Stimulated activated CD8-positive, alpha-beta memory T cell treated with anti-CD3 and anti-CD28 coated beads, Interleukin-12 subunit alpha, Interleukin-12 subunit beta, amount 100 ng/mL, for 4 hours (primary cell): ENCODE data around the gene ARFGAP3.

ENCODE experiments used
- DNase-seq: peaks from one replicate; pipeline ENCODE4 v3.0.0-alpha.2; 2020; ENCODE audit warnings: low read depth

Gene ARFGAP3

DNA sequence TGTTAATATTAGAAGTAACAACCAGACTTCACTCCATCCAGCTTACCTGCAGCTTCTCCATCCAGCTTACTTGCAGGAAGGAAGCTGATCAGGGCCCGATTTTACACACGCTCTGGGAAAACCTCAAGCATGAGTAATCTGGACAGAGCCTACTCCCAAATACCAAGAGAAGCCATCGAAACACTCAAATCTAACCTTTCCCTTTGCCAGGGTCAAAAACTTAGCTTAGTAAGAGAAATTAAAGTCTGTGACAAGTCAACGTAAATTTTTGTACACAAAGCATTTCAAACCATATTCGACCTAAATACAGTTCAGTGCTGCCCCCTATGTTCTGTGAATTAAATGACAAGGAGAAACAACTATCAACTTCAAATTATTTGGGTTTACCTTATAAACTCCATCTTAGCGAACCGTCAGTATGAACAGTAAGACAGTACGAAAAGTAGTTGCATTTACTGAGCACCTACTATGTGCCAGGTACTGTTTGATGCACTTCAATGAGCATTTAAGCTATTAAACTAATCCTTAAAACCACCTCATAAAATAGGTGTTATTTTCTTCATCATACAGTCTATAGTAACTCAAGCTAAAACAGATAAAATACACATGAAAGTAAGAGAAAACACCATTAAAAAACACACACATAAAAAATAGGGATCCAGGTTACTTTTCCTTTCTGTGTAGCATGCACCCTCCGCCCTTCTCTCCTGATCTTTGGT, 36.9 kb downstream of the ARFGAP3 start:
- no peak for DNase-seq

DNA sequence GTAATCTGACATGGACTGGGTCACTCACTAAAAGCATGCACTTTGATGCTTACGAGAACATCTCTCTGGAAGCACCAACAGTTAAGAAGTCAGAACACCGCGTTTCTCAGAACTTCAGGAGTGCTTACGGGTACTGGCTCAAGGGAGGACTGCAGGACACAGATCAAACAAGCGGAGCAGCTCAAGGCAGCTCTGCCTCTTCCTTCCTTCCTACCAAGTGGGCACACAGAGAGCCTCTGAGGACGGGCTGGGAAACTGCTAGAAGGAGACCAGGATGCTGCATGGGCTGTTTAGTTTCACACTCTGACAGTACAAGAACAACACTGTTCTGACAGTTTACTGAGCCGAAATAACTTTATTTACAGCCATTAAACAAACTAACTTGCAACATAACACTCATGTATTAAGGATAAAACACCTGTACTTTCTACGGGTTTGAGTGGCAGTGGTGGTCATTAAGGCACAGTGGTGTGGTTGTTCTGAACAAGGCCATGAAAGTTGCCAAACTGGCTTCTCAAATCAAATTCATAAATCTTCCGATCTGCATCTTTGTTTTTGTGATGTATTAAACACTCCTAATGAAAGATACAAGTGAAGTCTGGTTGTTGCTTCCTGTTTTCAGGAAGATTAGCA, 37.5 kb downstream of the ARFGAP3 start:
- DNase-seq: no peak

DNA sequence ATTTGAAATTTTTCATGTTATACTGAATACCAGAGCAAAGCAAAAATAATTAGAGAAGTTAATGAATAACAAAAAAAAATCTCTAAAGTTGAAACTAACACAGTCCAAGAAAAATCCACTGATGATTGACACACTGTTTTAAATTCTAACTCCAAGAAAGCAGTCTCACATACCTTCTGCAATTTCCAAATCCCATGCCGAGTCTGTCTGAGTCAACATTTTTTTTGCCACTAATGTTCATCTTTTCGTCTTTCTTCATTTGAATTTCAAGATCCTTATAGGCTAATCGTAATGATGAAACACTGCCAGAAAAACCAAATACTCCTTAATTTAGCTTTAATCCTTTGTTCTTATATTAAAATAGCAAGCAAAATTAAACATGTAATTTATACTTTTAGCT, 39.5 kb downstream of the ARFGAP3 start:
- DNase-seq: no peak

- no peak for DNase-seq
Measured at GRCh38 chr22:42816336-42816735, 40.7 kb downstream of the ARFGAP3 start.

- no peak for DNase-seq
Measured at GRCh38 chr22:42814616-42815015, 42.5 kb downstream of the ARFGAP3 start.

- DNase-seq: no peak
Measured at GRCh38 chr22:42814215-42814614, 42.9 kb downstream of the ARFGAP3 start.

GRCh38 chr22:42813501-42813900, 43.6 kb downstream of the ARFGAP3 start:
- no peak for DNase-seq

GRCh38 chr22:42811459-42811858, 45.6 kb downstream of the ARFGAP3 start:
- DNase-seq: no peak

- DNase-seq: no peak
Measured at GRCh38 chr22:42808521-42808920, 48.6 kb downstream of the ARFGAP3 start.

DNA sequence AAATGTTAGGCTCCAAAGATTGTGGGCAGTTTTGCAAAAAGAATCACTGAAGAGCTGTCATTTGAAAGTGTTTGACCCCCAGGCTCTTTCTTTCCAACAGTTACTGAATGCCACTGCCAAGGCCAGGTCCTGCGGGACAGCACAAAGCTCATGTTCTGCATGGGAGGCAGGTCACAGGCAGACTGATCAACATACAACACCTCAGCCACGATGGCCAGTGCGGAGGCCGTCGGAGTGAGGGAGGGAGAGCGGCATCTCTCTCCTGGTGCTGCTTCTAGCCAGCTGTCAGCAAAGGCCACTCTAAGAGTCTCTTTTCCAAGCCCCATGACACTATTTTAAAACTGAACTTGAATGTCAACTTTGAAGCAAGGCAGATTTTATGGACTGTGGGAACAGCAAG, 49.9 kb downstream of the ARFGAP3 start:
- no peak for DNase-seq

GRCh38 chr22:42805998-42806830, 50.9 kb downstream of the ARFGAP3 start:
- no peak for DNase-seq

- no peak for DNase-seq
Measured at GRCh38 chr22:42805016-42805997, 51.8 kb downstream of the ARFGAP3 start.

GRCh38 chr22:42803389-42803788, 53.7 kb downstream of the ARFGAP3 start:
- no peak for DNase-seq

DNA sequence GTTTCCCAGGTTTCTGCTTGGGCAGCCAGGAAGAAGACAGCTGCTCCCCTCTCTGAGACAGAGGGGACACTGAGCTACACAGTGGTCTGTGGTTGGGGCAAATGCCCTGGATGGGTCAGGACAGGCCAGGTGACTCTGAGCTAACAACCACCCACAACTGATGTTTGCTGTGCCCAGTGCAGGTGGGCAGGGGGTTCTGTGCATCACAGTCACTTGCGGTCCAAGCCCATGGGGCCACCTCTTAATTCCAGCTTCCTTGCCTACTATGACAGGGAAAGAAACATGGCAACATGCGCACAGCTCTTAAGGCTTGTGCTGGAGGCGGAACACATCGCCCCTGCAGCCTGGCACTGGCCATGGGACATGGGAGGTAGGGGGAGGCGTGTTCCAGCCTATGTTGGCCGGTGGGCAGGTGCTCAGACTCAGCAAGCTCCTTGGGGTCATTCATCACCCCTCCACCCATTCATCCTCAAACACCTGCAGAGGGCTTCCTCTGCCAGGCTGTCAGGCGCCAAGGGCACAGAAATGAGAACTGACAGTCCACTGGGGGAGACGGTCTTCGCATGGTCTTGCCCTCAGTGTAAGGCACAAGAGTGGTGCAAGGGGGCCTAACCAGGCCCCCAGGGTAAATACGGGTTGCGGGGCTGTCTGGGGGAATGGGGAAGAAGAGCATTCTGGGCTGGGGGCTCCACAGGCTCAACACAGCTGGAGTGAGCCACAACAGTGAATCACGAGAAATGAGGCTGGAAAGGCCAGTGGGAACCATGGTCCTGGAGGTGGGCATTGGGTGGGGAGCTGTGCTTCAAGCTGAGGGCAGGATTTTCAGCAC, 55.6 kb downstream of the ARFGAP3 start:
- no peak for DNase-seq

- DNase-seq: no peak
Measured at GRCh38 chr22:42800451-42801251, 56.4 kb downstream of the ARFGAP3 start.

DNA sequence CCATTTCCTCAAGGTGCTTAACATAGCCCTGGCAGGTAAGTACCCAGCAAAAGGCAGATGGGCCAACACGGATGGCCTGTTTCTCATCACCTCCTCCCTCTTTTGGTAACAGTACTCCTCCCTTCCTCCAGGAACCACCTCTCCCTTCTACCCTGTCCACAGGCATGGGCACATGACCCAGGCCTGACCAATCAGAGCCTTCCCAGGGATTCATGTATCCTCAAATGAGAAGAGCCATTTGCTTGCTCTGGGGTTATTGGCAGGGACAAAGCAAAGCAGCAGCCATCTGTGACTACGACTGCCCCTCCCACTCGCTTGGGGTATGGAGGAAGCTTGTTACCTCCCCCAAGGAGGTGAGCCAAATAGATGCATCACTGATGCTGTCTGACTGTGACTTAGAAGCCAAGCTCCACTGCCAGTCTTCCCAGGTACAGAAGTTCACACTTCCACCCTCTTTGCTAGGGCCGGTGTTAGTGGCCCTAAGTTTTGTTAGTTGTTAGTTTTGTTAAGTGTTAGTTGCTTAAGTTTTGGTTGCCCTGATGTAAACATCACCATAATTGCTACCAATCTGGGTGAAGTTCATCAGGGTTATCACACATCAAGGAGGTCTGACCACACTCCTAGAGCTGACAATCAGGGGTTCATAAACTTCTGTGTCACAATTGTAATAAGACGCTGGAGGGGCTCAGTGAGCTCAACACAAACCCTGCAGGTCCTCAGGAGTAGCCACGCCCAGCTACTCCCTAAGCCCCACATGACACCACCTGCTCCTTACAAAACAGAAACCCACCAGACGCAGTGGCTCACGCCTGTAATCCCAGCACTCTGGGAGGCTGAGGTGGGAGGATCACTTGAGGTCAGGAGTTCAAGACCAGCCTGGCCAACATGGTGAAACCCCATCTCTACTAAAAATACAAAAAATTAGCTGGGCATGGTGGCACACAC, 57.3 kb downstream of the ARFGAP3 start:
- no peak for DNase-seq

DNA sequence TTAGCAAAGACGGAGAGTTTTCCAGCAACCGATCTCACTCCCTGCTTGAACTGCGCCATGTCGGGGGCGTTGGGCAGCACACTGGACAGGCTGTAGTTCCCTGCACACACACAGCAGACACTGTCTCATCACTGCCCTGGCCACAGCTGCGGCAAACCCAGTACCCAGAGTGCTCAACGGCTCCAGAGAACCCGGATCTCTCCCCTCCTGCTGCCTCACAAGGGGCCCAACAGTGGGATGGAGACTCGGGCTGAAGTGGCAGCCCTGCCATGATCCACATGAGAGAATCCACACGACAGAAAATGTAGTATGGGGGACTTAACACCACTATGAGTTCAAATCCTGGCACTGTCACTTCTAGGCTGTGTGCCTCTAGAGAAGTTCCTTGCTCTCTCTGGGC, 58.0 kb downstream of the ARFGAP3 start:
- no peak for DNase-seq

DNA sequence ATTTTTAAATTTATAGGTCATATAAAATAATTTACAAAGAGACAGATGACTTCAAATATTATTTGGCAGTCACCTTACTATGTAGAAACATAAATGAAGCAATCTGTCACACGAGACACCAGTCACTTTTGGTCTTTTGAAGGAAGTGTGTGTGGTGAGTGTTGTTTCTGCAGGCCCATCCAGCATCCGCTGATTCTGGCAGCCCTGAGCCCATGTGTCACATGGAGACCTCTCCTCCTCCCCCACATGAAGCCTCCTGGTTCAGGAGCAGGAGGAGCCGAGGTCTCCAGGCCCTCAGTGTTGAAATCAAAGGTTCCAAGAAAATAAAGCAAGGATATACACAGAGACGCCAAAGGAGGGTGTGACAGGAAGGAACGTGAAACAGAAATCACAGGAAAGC, 60.1 kb downstream of the ARFGAP3 start:
- no peak for DNase-seq

DNA sequence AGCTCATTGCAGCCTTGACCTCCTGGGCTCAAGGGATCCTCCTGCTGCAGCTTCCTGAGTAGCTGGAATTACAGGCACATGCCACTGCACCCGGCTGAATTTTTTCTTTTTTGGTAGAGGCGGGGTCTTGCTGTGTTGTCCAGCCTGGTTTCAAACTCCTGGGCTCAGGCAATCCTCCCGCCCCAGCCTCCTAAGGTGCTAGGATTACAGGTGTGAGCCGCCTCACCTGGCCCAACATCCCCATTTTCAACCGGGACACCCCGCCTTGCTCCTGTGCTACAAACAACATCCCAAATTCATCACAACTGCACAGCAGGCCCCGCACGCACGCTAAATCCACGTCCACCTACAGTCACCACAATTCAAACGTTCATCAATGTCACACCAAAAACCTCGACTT, 61.0 kb downstream of the ARFGAP3 start:
- DNase-seq: no peak
